Karpas-422 (cell line): ENCODE data around the gene FAM241A. TPM values are rescaled to one million over a fixed set of nuclear protein-coding genes. Genes with fewer than 3 reads are reported as not detected.
"Not testable (repeated sequence)": the region's sequence is repeated elsewhere in the genome, so short reads cannot be mapped to it uniquely, and the experiment has no call there.

Experiments
- DNase-seq: peaks from one replicate; pipeline ENCODE4 v3.0.0-alpha.2; 2015
- H2AFZ ChIP-seq: fragments of 200-600 bp; sonication (generic); 2 replicates; pipeline ENCODE4 v1.6.1; 2014; ENCODE audit warnings: antibody characterized with exemption, low read length, mixed read lengths
- H3K27ac ChIP-seq: fragments of 200-600 bp; sonication (generic); 2 replicates; pipeline ENCODE4 v1.5.1; 2014; ENCODE audit warnings: mild to moderate bottlenecking, low read length, moderate library complexity
- H3K27me3 ChIP-seq: fragments of 200-600 bp; sonication (generic); 2 replicates; pipeline ENCODE4 v1.6.1; 2014; ENCODE audit warnings: low read length, mixed read lengths
- H3K36me3 ChIP-seq: fragments of 200-600 bp; sonication (generic); 2 replicates; pipeline ENCODE4 v1.6.1; 2014; ENCODE audit warnings: low read length, mixed read lengths; ENCODE audit not compliant: insufficient read depth
- H3K4me1 ChIP-seq: fragments of 200-600 bp; sonication (generic); 2 replicates; pipeline ENCODE4 v1.6.1; 2014; ENCODE audit warnings: mild to moderate bottlenecking, low read length, mixed read lengths
- H3K4me2 ChIP-seq: fragments of 200-600 bp; sonication (generic); 2 replicates; pipeline ENCODE4 v1.6.1; 2014; ENCODE audit warnings: low read length, low read depth, mild to moderate bottlenecking; ENCODE audit not compliant: poor library complexity, severe bottlenecking
- H3K4me3 ChIP-seq: fragments of 200-600 bp; sonication (generic); 2 replicates; pipeline ENCODE4 v1.5.1; 2014; ENCODE audit warnings: mild to moderate bottlenecking, antibody characterized with exemption, low read length, mixed read lengths
- H3K79me2 ChIP-seq: fragments of 200-600 bp; sonication (generic); 2 replicates; pipeline ENCODE4 v1.6.1; 2014; ENCODE audit warnings: mild to moderate bottlenecking, low read length, mixed read lengths
- H3K9ac ChIP-seq: fragments of 200-600 bp; sonication (generic); 2 replicates; pipeline ENCODE4 v1.6.0; 2014; ENCODE audit warnings: low read length
- H3K9me2 ChIP-seq: fragments of 200-600 bp; sonication (generic), shearing (Covaris generic); replicated peaks from 2 replicates; pipeline ENCODE4 v1.6.0; 2014; ENCODE audit warnings: mild to moderate bottlenecking, low read length, moderate library complexity; ENCODE audit not compliant: insufficient read depth
- H3K9me3 ChIP-seq: fragments of 300-700, 200-600 bp; sonication (generic); 2 replicates; pipeline ENCODE4 v1.6.1; 2014; ENCODE audit warnings: low read length, mixed read lengths
- H4K20me1 ChIP-seq: fragments of 200-600 bp; sonication (generic); 2 replicates; pipeline ENCODE4 v1.6.1; 2014; ENCODE audit warnings: mild to moderate bottlenecking, antibody characterized with exemption, low read length, low read depth; ENCODE audit not compliant: insufficient read depth
- total RNA-seq: library from RNA; depleted of rRNA; stranded (reverse); fragments of >200 nt; shearing (Covaris generic); gene quantifications from 2 replicates; pipeline ENCODE4 v1.2.3, GENCODE V29; 2014; ENCODE audit warnings: low replicate concordance

Gene FAM241A
- total RNA-seq, 1 experiment from 2014 or later: 0.60 TPM

GRCh38 chr4:112152521-112152920, 7.3 kb downstream of the FAM241A start:
- H3K36me3 ChIP-seq: no peaks in the 10 kb centered on the region
- H3K79me2 ChIP-seq: no peaks in the 10 kb centered on the region
- no peak overlapping the region for H3K4me2 ChIP-seq
- H3K27ac ChIP-seq: no peak overlapping the region
- H3K9me3 ChIP-seq: no peaks in the 10 kb centered on the region
- no peaks in the 10 kb centered on the region for H4K20me1 ChIP-seq
- no peak overlapping the region for H3K9ac ChIP-seq
- H2AFZ ChIP-seq: no peak overlapping the region
- no peak for DNase-seq
- no peak overlapping the region for H3K4me3 ChIP-seq
- no peaks in the 10 kb centered on the region for H3K4me1 ChIP-seq
- H3K9me2 ChIP-seq: no peaks in the 10 kb centered on the region
- H3K27me3 ChIP-seq: no peaks in the 10 kb centered on the region

GRCh38 chr4:112153211-112153791, 8.0 kb downstream of the FAM241A start:
- Histone ChIP-seq H3K27ac (no peak overlapping the region), H4K20me1 (no peaks in the 10 kb centered on the region), H3K36me3 (no peaks in the 10 kb centered on the region), H3K4me2 (no peak overlapping the region), H3K9ac (no peak overlapping the region), H2AFZ (no peak overlapping the region), H3K9me3 (no peaks in the 10 kb centered on the region), H3K4me3 (no peak overlapping the region), H3K9me2 (no peaks in the 10 kb centered on the region), H3K27me3 (no peaks in the 10 kb centered on the region), H3K4me1 (no peaks in the 10 kb centered on the region), H3K79me2 (no peaks in the 10 kb centered on the region)
- no peak for DNase-seq

- H3K9me3 ChIP-seq: no peaks in the 10 kb centered on the region
- H3K79me2 ChIP-seq: no peaks in the 10 kb centered on the region
- H3K9me2 ChIP-seq: no peaks in the 10 kb centered on the region
- no peaks in the 10 kb centered on the region for H3K36me3 ChIP-seq
- H3K9ac ChIP-seq: no peak overlapping the region
- no peaks in the 10 kb centered on the region for H3K4me1 ChIP-seq
- DNase-seq: no peak
- H3K27ac ChIP-seq: no peak overlapping the region
- no peak overlapping the region for H3K4me3 ChIP-seq
- no peak overlapping the region for H3K4me2 ChIP-seq
- no peaks in the 10 kb centered on the region for H4K20me1 ChIP-seq
- H3K27me3 ChIP-seq: no peaks in the 10 kb centered on the region
- H2AFZ ChIP-seq: no peak overlapping the region
These were observed 10.9 kb downstream of the FAM241A start for GRCh38 chr4:112156112-112156511.

GRCh38 chr4:112156553-112156952, 11.3 kb downstream of the FAM241A start:
- Histone ChIP-seq H3K4me3 (no peak overlapping the region), H3K9me3 (no peaks in the 10 kb centered on the region), H3K27ac (no peak overlapping the region), H2AFZ (no peak overlapping the region), H3K9me2 (no peaks in the 10 kb centered on the region), H3K79me2 (no peaks in the 10 kb centered on the region), H3K4me2 (no peak overlapping the region), H3K9ac (no peak overlapping the region), H3K27me3 (no peaks in the 10 kb centered on the region), H4K20me1 (no peaks in the 10 kb centered on the region), H3K4me1 (no peaks in the 10 kb centered on the region), H3K36me3 (no peaks in the 10 kb centered on the region)
- no peak for DNase-seq

GRCh38 chr4:112163706-112164105, 18.5 kb downstream of the FAM241A start:
- not testable (repeated sequence) for DNase-seq, H3K9me2 ChIP-seq, H3K9ac ChIP-seq, H3K9me3 ChIP-seq, H3K27ac ChIP-seq, H3K4me3 ChIP-seq, H3K36me3 ChIP-seq, H3K27me3 ChIP-seq, H2AFZ ChIP-seq, H3K79me2 ChIP-seq, H3K4me2 ChIP-seq, H3K4me1 ChIP-seq, H4K20me1 ChIP-seq

GRCh38 chr4:112167794-112168193, 22.5 kb downstream of the FAM241A start:
- H3K9me2 ChIP-seq: no peaks in the 10 kb centered on the region
- H3K27me3 ChIP-seq: no peaks in the 10 kb centered on the region
- H3K27ac ChIP-seq: no peak overlapping the region
- no peak overlapping the region for H3K4me3 ChIP-seq
- H3K4me2 ChIP-seq: no peak overlapping the region
- H2AFZ ChIP-seq: no peak overlapping the region
- H3K9me3 ChIP-seq: no peaks in the 10 kb centered on the region
- H3K36me3 ChIP-seq: no peaks in the 10 kb centered on the region
- no peaks in the 10 kb centered on the region for H3K4me1 ChIP-seq
- no peak overlapping the region for H3K9ac ChIP-seq
- DNase-seq: no peak
- no peaks in the 10 kb centered on the region for H3K79me2 ChIP-seq
- H4K20me1 ChIP-seq: no peaks in the 10 kb centered on the region

GRCh38 chr4:112168719-112169500, 23.7 kb downstream of the FAM241A start:
- H3K9me2 ChIP-seq: no peaks in the 10 kb centered on the region
- no peaks in the 10 kb centered on the region for H3K4me1 ChIP-seq
- no peak overlapping the region for H3K9ac ChIP-seq
- no peak for DNase-seq
- no peak overlapping the region for H3K4me2 ChIP-seq
- no peaks in the 10 kb centered on the region for H3K36me3 ChIP-seq
- H3K4me3 ChIP-seq: no peak overlapping the region
- no peaks in the 10 kb centered on the region for H3K27me3 ChIP-seq
- no peak overlapping the region for H2AFZ ChIP-seq
- no peak overlapping the region for H3K27ac ChIP-seq
- H3K9me3 ChIP-seq: no peaks in the 10 kb centered on the region
- H3K79me2 ChIP-seq: no peaks in the 10 kb centered on the region
- H4K20me1 ChIP-seq: no peaks in the 10 kb centered on the region

GRCh38 chr4:112170451-112170993, 25.3 kb downstream of the FAM241A start:
- Histone ChIP-seq H3K9ac (no peak overlapping the region), H3K36me3 (no peaks in the 10 kb centered on the region), H3K9me3 (no peaks in the 10 kb centered on the region), H2AFZ (no peak overlapping the region), H3K79me2 (no peaks in the 10 kb centered on the region), H3K4me3 (no peak overlapping the region), H3K4me1 (no peaks in the 10 kb centered on the region), H4K20me1 (no peaks in the 10 kb centered on the region), H3K4me2 (no peak overlapping the region), H3K27me3 (no peaks in the 10 kb centered on the region), H3K27ac (no peak overlapping the region), H3K9me2 (no peaks in the 10 kb centered on the region)
- DNase-seq: no peak
